ENCODE results near the gene ANXA7.
"Not testable (repeated sequence)": the region's sequence is repeated elsewhere in the genome, so short reads cannot be mapped to it uniquely, and the experiment has no call there.

ANXA7 gene

GRCh38 chr10:73340121-73340520 is 73.7 kb downstream of the ANXA7 start:
- CTCF ChIA-PET = interaction anchor here (1.0 kb wide), 1 partner anchor 76 kb away, joined by 3 read pairs; no protein-coding TSS in a partner anchor
- POLR2A ChIA-PET = no interaction called here
- H3K36me3 ChIP-seq (ENCODE audit: control insufficient read depth in 4 of 4, insufficient read depth in 4 of 4, low read length in 3 of 4) = peaks cover 0 to 2% (median 0%) of the 10 kb centered on the region in 4 experiments
- peaks cover 0 to 6% (median 0%) of the 10 kb centered on the region in 5 experiments for H3K9me3 ChIP-seq (ENCODE audit: control extremely low read depth in 1 of 5, control insufficient read depth in 4 of 5, insufficient read depth in 2 of 5, low read depth in 1 of 5, low read length in 4 of 5)
- DNase-seq = no peak
- 100% methylated on average over 3 of the region's 3 CpGs for WGBS (ENCODE audit: insufficient coverage)
- no peaks in the 10 kb centered on the region for H3K27me3 ChIP-seq (replicated peaks in 2 of 5; ENCODE audit: control insufficient read depth in 4 of 5, insufficient read depth in 5 of 5, low read length in 4 of 5)
- no peaks in the 10 kb centered on the region for H3K4me1 ChIP-seq (ENCODE audit: control extremely low read depth in 1 of 4, control insufficient read depth in 4 of 4, insufficient read depth in 4 of 4, low read length in 3 of 4)
- H3K27ac ChIP-seq (ENCODE audit: insufficient read depth in 1 of 2, low read depth in 1 of 2, low read length in 2 of 2, poor library complexity in 1 of 2, severe bottlenecking in 2 of 2) = no peak overlapping the region
- no peak overlapping the region for H3K4me3 ChIP-seq (ENCODE audit: control insufficient read depth in 1 of 7, extremely low read depth in 1 of 7, insufficient read depth in 4 of 7, low read depth in 2 of 7, low read length in 6 of 7)

- H3K27ac ChIP-seq (ENCODE audit: insufficient read depth in 1 of 2, low read depth in 1 of 2, low read length in 2 of 2, poor library complexity in 1 of 2, severe bottlenecking in 2 of 2) = no peak overlapping the region
- 98% methylated on average over 6 of the region's 7 CpGs for WGBS (ENCODE audit: insufficient coverage)
- ChIA-PET CTCF (interaction anchor here (1.0 to 1.1 kb wide), 2 partner anchors 16 to 75 kb away, joined by 3 read pairs; no protein-coding TSS in a partner anchor), POLR2A (interaction anchor here (0.7 kb wide), 1 partner anchor 176 kb away, joined by 4 read pairs; no protein-coding TSS in a partner anchor)
- H3K4me3 ChIP-seq (ENCODE audit: control insufficient read depth in 1 of 7, extremely low read depth in 1 of 7, insufficient read depth in 4 of 7, low read depth in 2 of 7, low read length in 6 of 7) = no peak overlapping the region
- peaks cover 0 to 2% (median 0%) of the 10 kb centered on the region in 4 experiments for H3K36me3 ChIP-seq (ENCODE audit: control insufficient read depth in 4 of 4, insufficient read depth in 4 of 4, low read length in 3 of 4)
- no peaks in the 10 kb centered on the region for H3K4me1 ChIP-seq (ENCODE audit: control extremely low read depth in 1 of 4, control insufficient read depth in 4 of 4, insufficient read depth in 4 of 4, low read length in 3 of 4)
- no peaks in the 10 kb centered on the region for H3K27me3 ChIP-seq (replicated peaks in 2 of 5; ENCODE audit: control insufficient read depth in 4 of 5, insufficient read depth in 5 of 5, low read length in 4 of 5)
- peaks cover 0 to 6% (median 0%) of the 10 kb centered on the region in 5 experiments for H3K9me3 ChIP-seq (ENCODE audit: control extremely low read depth in 1 of 5, control insufficient read depth in 4 of 5, insufficient read depth in 2 of 5, low read depth in 1 of 5, low read length in 4 of 5)
- no peak for DNase-seq
Observed at GRCh38 chr10:73339436-73339835, 74.4 kb downstream of the ANXA7 start.

- WGBS (ENCODE audit: insufficient coverage) = 88% methylated on average over 6 of the region's 8 CpGs
- H3K9me3 ChIP-seq (ENCODE audit: control extremely low read depth in 1 of 5, control insufficient read depth in 4 of 5, insufficient read depth in 2 of 5, low read depth in 1 of 5, low read length in 4 of 5) = peaks cover 0 to 6% (median 0%) of the 10 kb centered on the region in 5 experiments
- no peak overlapping the region for H3K27ac ChIP-seq (ENCODE audit: insufficient read depth in 1 of 2, low read depth in 1 of 2, low read length in 2 of 2, poor library complexity in 1 of 2, severe bottlenecking in 2 of 2)
- H3K4me3 ChIP-seq (ENCODE audit: control insufficient read depth in 1 of 7, extremely low read depth in 1 of 7, insufficient read depth in 4 of 7, low read depth in 2 of 7, low read length in 6 of 7) = no peak overlapping the region
- ChIA-PET CTCF (interaction anchor here (1.0 to 1.1 kb wide), 2 partner anchors 17 to 75 kb away, joined by 3 read pairs; no protein-coding TSS in a partner anchor), POLR2A (interaction anchor here (0.7 kb wide), 1 partner anchor 176 kb away, joined by 4 read pairs; no protein-coding TSS in a partner anchor)
- peaks cover 0 to 2% (median 0%) of the 10 kb centered on the region in 4 experiments for H3K36me3 ChIP-seq (ENCODE audit: control insufficient read depth in 4 of 4, insufficient read depth in 4 of 4, low read length in 3 of 4)
- H3K4me1 ChIP-seq (ENCODE audit: control extremely low read depth in 1 of 4, control insufficient read depth in 4 of 4, insufficient read depth in 4 of 4, low read length in 3 of 4) = no peaks in the 10 kb centered on the region
- H3K27me3 ChIP-seq (replicated peaks in 2 of 5; ENCODE audit: control insufficient read depth in 4 of 5, insufficient read depth in 5 of 5, low read length in 4 of 5) = no peaks in the 10 kb centered on the region
- DNase-seq = no peak
Observed at GRCh38 chr10:73338801-73339368, 75.0 kb downstream of the ANXA7 start.

- Histone ChIP-seq H3K27ac (ENCODE audit: insufficient read depth in 1 of 2, low read depth in 1 of 2, low read length in 2 of 2, poor library complexity in 1 of 2, severe bottlenecking in 2 of 2) (no peak overlapping the region), H3K36me3 (ENCODE audit: control insufficient read depth in 4 of 4, insufficient read depth in 4 of 4, low read length in 3 of 4) (no peaks in the 10 kb centered on the region), H3K4me1 (ENCODE audit: control extremely low read depth in 1 of 4, control insufficient read depth in 4 of 4, insufficient read depth in 4 of 4, low read length in 3 of 4) (no peaks in the 10 kb centered on the region), H3K27me3 (replicated peaks in 2 of 5; ENCODE audit: control insufficient read depth in 4 of 5, insufficient read depth in 5 of 5, low read length in 4 of 5) (no peaks in the 10 kb centered on the region), H3K9me3 (ENCODE audit: control extremely low read depth in 1 of 5, control insufficient read depth in 4 of 5, insufficient read depth in 2 of 5, low read depth in 1 of 5, low read length in 4 of 5) (peaks cover 0 to 2% (median 0%) of the 10 kb centered on the region in 5 experiments), H3K4me3 (ENCODE audit: control insufficient read depth in 1 of 7, extremely low read depth in 1 of 7, insufficient read depth in 4 of 7, low read depth in 2 of 7, low read length in 6 of 7) (no peak overlapping the region)
- no peak for DNase-seq
- no CpG with 5 or more reads among the region's 1 CpG for WGBS (ENCODE audit: insufficient coverage)
- ChIA-PET CTCF (no interaction called here), POLR2A (no interaction called here)
Observed at GRCh38 chr10:73333202-73333601, 80.7 kb downstream of the ANXA7 start.

GRCh38 chr10:73332379-73332778 is 81.5 kb downstream of the ANXA7 start:
- no peaks in the 10 kb centered on the region for H3K36me3 ChIP-seq (ENCODE audit: control insufficient read depth in 4 of 4, insufficient read depth in 4 of 4, low read length in 3 of 4)
- ChIA-PET POLR2A (no interaction called here), CTCF (no interaction called here)
- peaks cover 0 to 2% (median 0%) of the 10 kb centered on the region in 5 experiments for H3K9me3 ChIP-seq (ENCODE audit: control extremely low read depth in 1 of 5, control insufficient read depth in 4 of 5, insufficient read depth in 2 of 5, low read depth in 1 of 5, low read length in 4 of 5)
- no peak overlapping the region for H3K27ac ChIP-seq (ENCODE audit: insufficient read depth in 1 of 2, low read depth in 1 of 2, low read length in 2 of 2, poor library complexity in 1 of 2, severe bottlenecking in 2 of 2)
- no peaks in the 10 kb centered on the region for H3K4me1 ChIP-seq (ENCODE audit: control extremely low read depth in 1 of 4, control insufficient read depth in 4 of 4, insufficient read depth in 4 of 4, low read length in 3 of 4)
- no peaks in the 10 kb centered on the region for H3K27me3 ChIP-seq (replicated peaks in 2 of 5; ENCODE audit: control insufficient read depth in 4 of 5, insufficient read depth in 5 of 5, low read length in 4 of 5)
- WGBS (ENCODE audit: insufficient coverage) = no CpG with 5 or more reads among the region's 2 CpGs
- no peak for DNase-seq
- no peak overlapping the region for H3K4me3 ChIP-seq (ENCODE audit: control insufficient read depth in 1 of 7, extremely low read depth in 1 of 7, insufficient read depth in 4 of 7, low read depth in 2 of 7, low read length in 6 of 7)

- DNase-seq; H3K27me3 ChIP-seq (replicated peaks in 2 of 5; ENCODE audit: control insufficient read depth in 4 of 5, insufficient read depth in 5 of 5, low read length in 4 of 5); H3K4me1 ChIP-seq (ENCODE audit: control extremely low read depth in 1 of 4, control insufficient read depth in 4 of 4, insufficient read depth in 4 of 4, low read length in 3 of 4); H3K36me3 ChIP-seq (ENCODE audit: control insufficient read depth in 4 of 4, insufficient read depth in 4 of 4, low read length in 3 of 4); CTCF ChIA-PET; POLR2A ChIA-PET; H3K27ac ChIP-seq (ENCODE audit: insufficient read depth in 1 of 2, low read depth in 1 of 2, low read length in 2 of 2, poor library complexity in 1 of 2, severe bottlenecking in 2 of 2); H3K4me3 ChIP-seq (ENCODE audit: control insufficient read depth in 1 of 7, extremely low read depth in 1 of 7, insufficient read depth in 4 of 7, low read depth in 2 of 7, low read length in 6 of 7); H3K9me3 ChIP-seq (ENCODE audit: control extremely low read depth in 1 of 5, control insufficient read depth in 4 of 5, insufficient read depth in 2 of 5, low read depth in 1 of 5, low read length in 4 of 5): not testable (repeated sequence)
- WGBS (ENCODE audit: insufficient coverage) = no CpG with 5 or more reads among the region's 1 CpG
Observed at GRCh38 chr10:73328523-73328922, 85.3 kb downstream of the ANXA7 start.

GRCh38 chr10:73325290-73325689 is 88.6 kb downstream of the ANXA7 start:
- H3K4me3 ChIP-seq (ENCODE audit: control insufficient read depth in 1 of 7, extremely low read depth in 1 of 7, insufficient read depth in 4 of 7, low read depth in 2 of 7, low read length in 6 of 7); H3K27ac ChIP-seq (ENCODE audit: insufficient read depth in 1 of 2, low read depth in 1 of 2, low read length in 2 of 2, poor library complexity in 1 of 2, severe bottlenecking in 2 of 2); CTCF ChIA-PET; H3K9me3 ChIP-seq (ENCODE audit: control extremely low read depth in 1 of 5, control insufficient read depth in 4 of 5, insufficient read depth in 2 of 5, low read depth in 1 of 5, low read length in 4 of 5); H3K27me3 ChIP-seq (replicated peaks in 2 of 5; ENCODE audit: control insufficient read depth in 4 of 5, insufficient read depth in 5 of 5, low read length in 4 of 5); H3K36me3 ChIP-seq (ENCODE audit: control insufficient read depth in 4 of 4, insufficient read depth in 4 of 4, low read length in 3 of 4); H3K4me1 ChIP-seq (ENCODE audit: control extremely low read depth in 1 of 4, control insufficient read depth in 4 of 4, insufficient read depth in 4 of 4, low read length in 3 of 4); POLR2A ChIA-PET; DNase-seq: not testable (repeated sequence)
- no CpG with 5 or more reads among the region's 4 CpGs for WGBS (ENCODE audit: insufficient coverage)

Measured in common myeloid progenitor, CD34-positive (primary cell).